Upper lobe of left lung (tissue), 6 donors: ENCODE results near the gene FXR1. TPM values are rescaled to one million over a fixed set of nuclear protein-coding genes. Genes with fewer than 3 reads are reported as not detected.

Source experiments
- ATAC-seq, 2 donors: fragments of 200-7000 bp; cut with Tn5 transposase; one replicate each; pipeline ENCODE4 v1.9.1; 2022; ENCODE audit warnings: mild to moderate bottlenecking in 2 of 2, moderate library complexity in 2 of 2; ENCODE audit not compliant: low FRiP score in 2 of 2
- DNase-seq, 2 donors: peaks; one replicate each; pipeline ENCODE4 v3.0.0-alpha.2; 2019 to 2020
- H3K27ac ChIP-seq, 4 donors: fragments of 200-600 bp; sonication (generic); one replicate each; pipeline ENCODE4 v1.5.1; 2016 to 2019
- H3K27me3 ChIP-seq, 4 donors: fragments of 200-600 bp; sonication (generic); one replicate each; pipeline ENCODE4 v1.5.1; 2017 to 2019
- H3K36me3 ChIP-seq, 4 donors: fragments of 200-600 bp; sonication (generic); one replicate each; pipeline ENCODE4 v1.5.1; 2016 to 2019
- H3K4me1 ChIP-seq, 4 donors: fragments of 200-600 bp; sonication (generic); one replicate each; pipeline ENCODE4 v1.5.1; 2018 to 2019
- H3K4me3 ChIP-seq, 4 donors: fragments of 200-600 bp; sonication (generic); one replicate each; pipeline ENCODE4 v1.5.1; 2017 to 2019; ENCODE audit warnings: mild to moderate bottlenecking in 2 of 4, moderate library complexity in 1 of 4
- H3K9me3 ChIP-seq, 4 donors: fragments of 200-600 bp; sonication (generic); one replicate each; pipeline ENCODE4 v1.5.1; 2018 to 2019
- EP300 ChIP-seq, 4 donors: sonication (generic); formaldehyde crosslinking; IDR thresholded peaks; one replicate each; pipeline ENCODE4 v1.5.1; 2017; ENCODE audit warnings: antibody characterized with exemption in 4 of 4, control low read depth in 2 of 4
- POLR2A ChIP-seq, 4 donors: fragments of 450-650 bp; IDR thresholded peaks; one replicate each; pipeline ENCODE4 v1.5.1; 2016 to 2017; ENCODE audit warnings: antibody characterized with exemption in 4 of 4, mild to moderate bottlenecking in 2 of 4
- POLR2AphosphoS5 ChIP-seq, 2 donors: sonication (generic); formaldehyde crosslinking; IDR thresholded peaks; one replicate each; pipeline ENCODE4 v1.5.1; 2017; ENCODE audit warnings: antibody characterized with exemption in 2 of 2
- WGBS, 2 donors: methylation state at CpG; one replicate each; pipeline ENCODE4 v1.1.5; 2017 to 2018; 5-methylcytosine and 5-hydroxymethylcytosine counted together
- total RNA-seq, 6 donors: library from RNA; depleted of rRNA in 4 of 6; stranded (reverse); fragments of >200 nt in 4 of 6; gene quantifications; one replicate each; pipeline versions ENCODE4 v1.1.0 to v1.2.1, GENCODE V29; 2016 to 2021
- TF ChIP-seq, protein P1 (sequence below), 6 experiments: fragments of 450-650 bp in 4 of 6; fragments of 200-600 bp in 2 of 6; sonication (generic) in 2 of 6; IDR thresholded peaks; one replicate each; pipeline ENCODE4 v1.5.1; 2016 to 2019; ENCODE audit warnings: antibody characterized with exemption in 6 of 6
- donor health status: DM: no; HTN: no; CAD: no; lungs with moderate emphysema.
- donor health status: DM: no; HTN: yes; CAD: no; lungs with severe emphysema.

FXR1 gene
- total RNA-seq, 6 donors from 2014 or later, result 74.9 to 145 (median 88.3) TPM

DNA sequence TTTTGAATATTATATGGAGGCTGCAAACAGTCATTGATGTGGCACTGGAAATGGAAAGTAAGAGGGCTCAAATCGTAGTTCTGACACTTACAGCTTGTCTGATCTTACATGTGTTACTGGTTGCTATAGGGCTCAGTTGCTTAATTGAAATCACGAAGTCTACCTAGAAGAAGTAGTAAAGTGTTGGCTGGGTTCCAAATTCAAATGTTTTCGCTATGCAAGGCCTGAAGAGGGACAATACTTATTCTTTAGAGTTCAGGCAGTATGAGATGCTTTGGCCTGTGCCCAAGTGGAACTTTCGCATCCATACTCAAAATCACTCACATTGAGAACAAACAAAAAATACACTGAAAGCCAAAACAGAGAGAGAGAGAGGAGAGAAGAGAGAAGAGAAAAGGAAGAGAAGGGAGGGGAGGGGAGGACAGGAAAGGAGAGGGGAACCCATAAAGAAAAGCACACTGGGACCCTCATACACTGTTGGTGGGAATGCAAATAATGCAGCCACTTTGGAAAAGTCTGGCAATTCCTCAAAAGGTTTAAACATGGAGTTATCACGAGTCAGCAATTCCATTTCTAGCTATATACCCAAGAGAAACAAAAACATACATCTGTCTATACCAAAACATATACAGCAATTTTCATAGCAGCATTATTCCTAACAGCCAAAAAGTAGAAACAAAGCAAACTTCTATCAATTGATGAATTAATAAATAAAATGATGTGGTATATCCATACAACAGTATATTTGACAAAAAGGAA lies 2.9 kb upstream of the FXR1 start:
- Histone ChIP-seq H3K27ac (no peak overlapping the region), H3K4me1 (peaks cover 13 to 22% (median 19%) of the 10 kb centered on the region in 4 donors), H3K36me3 (no peaks in the 10 kb centered on the region), H3K4me3 (no peak overlapping the region), H3K9me3 (peaks cover 0 to 6% (median 0%) of the 10 kb centered on the region in 4 donors), H3K27me3 (no peaks in the 10 kb centered on the region)
- no peak for DNase-seq
- TF ChIP-seq POLR2AphosphoS5 (IDR thresholded peaks at IDR 0.05), result no peak
- no peak for ATAC-seq
- 65 to 69% methylated on average over 5 of the region's 5 CpGs for WGBS, 2 donors

DNA sequence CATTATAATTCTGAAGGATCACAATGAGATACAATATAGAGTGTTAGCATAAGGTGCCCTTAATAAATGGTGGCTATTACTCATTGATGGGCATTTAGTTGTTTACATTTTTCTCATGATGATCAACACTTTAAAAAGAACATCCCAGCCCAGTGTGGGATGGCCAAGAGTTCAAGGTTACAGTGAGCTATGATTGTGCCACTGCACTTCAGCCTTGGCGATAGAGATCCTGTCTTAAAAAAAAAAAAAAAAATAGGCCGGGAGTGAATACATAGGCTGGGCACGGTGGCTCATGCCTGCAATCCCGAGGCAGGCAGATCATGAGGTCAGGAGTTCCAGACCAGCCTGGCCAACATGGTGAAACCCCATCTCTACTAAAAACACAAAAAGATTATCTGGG lies 1.6 kb upstream of the FXR1 start:
- TF ChIP-seq POLR2A (IDR thresholded peaks at IDR 0.05) (no peak), EP300 (IDR thresholded peaks at IDR 0.05) (no peak), POLR2AphosphoS5 (IDR thresholded peaks at IDR 0.05) (no peak)
- TF ChIP-seq, protein P1, sequence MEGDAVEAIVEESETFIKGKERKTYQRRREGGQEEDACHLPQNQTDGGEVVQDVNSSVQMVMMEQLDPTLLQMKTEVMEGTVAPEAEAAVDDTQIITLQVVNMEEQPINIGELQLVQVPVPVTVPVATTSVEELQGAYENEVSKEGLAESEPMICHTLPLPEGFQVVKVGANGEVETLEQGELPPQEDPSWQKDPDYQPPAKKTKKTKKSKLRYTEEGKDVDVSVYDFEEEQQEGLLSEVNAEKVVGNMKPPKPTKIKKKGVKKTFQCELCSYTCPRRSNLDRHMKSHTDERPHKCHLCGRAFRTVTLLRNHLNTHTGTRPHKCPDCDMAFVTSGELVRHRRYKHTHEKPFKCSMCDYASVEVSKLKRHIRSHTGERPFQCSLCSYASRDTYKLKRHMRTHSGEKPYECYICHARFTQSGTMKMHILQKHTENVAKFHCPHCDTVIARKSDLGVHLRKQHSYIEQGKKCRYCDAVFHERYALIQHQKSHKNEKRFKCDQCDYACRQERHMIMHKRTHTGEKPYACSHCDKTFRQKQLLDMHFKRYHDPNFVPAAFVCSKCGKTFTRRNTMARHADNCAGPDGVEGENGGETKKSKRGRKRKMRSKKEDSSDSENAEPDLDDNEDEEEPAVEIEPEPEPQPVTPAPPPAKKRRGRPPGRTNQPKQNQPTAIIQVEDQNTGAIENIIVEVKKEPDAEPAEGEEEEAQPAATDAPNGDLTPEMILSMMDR (IDR thresholded peaks at IDR 0.05), result no peak
- DNase-seq (no peak), ATAC-seq (no peak)
- Histone ChIP-seq H3K27me3 (no peaks in the 10 kb centered on the region), H3K9me3 (peaks cover 0 to 2% (median 0%) of the 10 kb centered on the region in 4 donors), H3K36me3 (no peaks in the 10 kb centered on the region), H3K27ac (no peak overlapping the region), H3K4me1 (peaks cover 18 to 35% (median 21%) of the 10 kb centered on the region in 4 donors), H3K4me3 (no peak overlapping the region)
- WGBS, 2 donors, result 87 to 92% methylated on average over 4 of the region's 4 CpGs

GRCh38 chr3:180911876-180912303 lies 580 bp upstream of the FXR1 start:
- no peak for DNase-seq
- Histone ChIP-seq H3K27ac (peak overlapping the region; percentile 89 to 97 (median 92)), H3K4me1 (peaks cover 18 to 43% (median 23%) of the 10 kb centered on the region in 4 donors), H3K36me3 (no peaks in the 10 kb centered on the region), H3K9me3 (no peaks in the 10 kb centered on the region), H3K27me3 (no peaks in the 10 kb centered on the region), H3K4me3 (peak overlapping the region; percentile 64 to 95 (median 76))
- WGBS, 2 donors, result 40 to 42% methylated on average over 6 of the region's 6 CpGs
- TF ChIP-seq, protein P1 (IDR thresholded peaks at IDR 0.05), result no peak
- TF ChIP-seq POLR2AphosphoS5 (IDR thresholded peaks at IDR 0.05) (no peak), POLR2A (IDR thresholded peaks at IDR 0.05) (no peak), EP300 (IDR thresholded peaks at IDR 0.05) (no peak)
- ATAC-seq, result no peak

DNA sequence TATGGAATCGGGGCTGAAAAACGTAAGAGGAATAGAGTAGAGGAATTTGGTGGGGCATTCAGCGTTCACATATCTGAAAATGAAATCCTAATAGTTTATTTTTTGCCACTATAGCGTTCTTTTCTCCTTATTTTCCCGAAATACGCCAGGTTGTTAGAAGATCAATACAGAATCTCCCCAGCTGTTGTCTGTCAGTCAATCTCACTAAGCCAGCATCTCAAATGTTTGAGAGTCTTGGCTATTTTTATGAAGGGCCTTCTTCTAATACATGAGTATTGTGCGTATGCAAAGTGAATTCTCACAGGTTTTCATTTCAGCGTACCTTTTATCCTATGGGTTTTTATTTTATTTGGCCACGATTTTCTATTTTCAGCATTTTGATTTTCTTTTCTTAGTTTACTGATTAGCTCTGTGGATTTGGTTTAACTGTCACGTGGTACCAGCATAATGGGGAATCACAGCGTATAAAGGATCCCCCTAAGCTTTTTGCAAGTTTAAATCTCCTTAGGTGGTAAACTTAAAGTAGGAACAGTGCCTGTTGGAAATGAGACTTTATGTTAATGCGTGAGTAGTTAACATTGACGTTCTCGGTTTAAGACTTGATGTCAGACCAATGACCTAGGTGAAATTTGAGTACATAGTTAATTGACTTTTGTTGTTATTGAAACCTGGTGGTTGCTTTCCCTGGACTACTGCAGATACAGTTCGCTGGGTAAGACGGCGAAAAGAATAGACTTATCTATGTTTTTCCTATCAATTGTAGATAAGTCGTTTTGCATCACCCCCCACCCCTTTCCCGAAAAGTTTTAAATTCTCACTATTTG lies 1.3 kb downstream of the FXR1 start:
- TF ChIP-seq, protein P1 (IDR thresholded peaks at IDR 0.05), result no peak
- TF ChIP-seq EP300 (IDR thresholded peaks at IDR 0.05) (no peak), POLR2A (IDR thresholded peaks at IDR 0.05) (no peak), POLR2AphosphoS5 (IDR thresholded peaks at IDR 0.05) (no peak)
- no peaks in the 10 kb centered on the region for H3K27me3 ChIP-seq
- H3K36me3 ChIP-seq, result no peaks in the 10 kb centered on the region
- peaks cover 18 to 43% (median 23%) of the 10 kb centered on the region in 4 donors for H3K4me1 ChIP-seq
- H3K4me3 ChIP-seq, result peak overlapping the region; percentile 64 to 95 (median 76)
- WGBS, 2 donors, result 18 to 23% methylated on average over 19 of the region's 19 CpGs
- H3K27ac ChIP-seq, result peak overlapping the region in 2 of 4 donors; percentile 89 to 97
- ATAC-seq (no peak), DNase-seq (no peak)
- H3K9me3 ChIP-seq, result no peaks in the 10 kb centered on the region

GRCh38 chr3:180918542-180918941 lies 6.1 kb downstream of the FXR1 start:
- H3K4me3 ChIP-seq, result no peak overlapping the region
- no peak for DNase-seq
- WGBS, 2 donors, result 49 to 51% methylated on average over 1 of the region's 1 CpG
- no peak overlapping the region for H3K27ac ChIP-seq
- H3K27me3 ChIP-seq, result no peaks in the 10 kb centered on the region
- ATAC-seq, result no peak
- no peaks in the 10 kb centered on the region for H3K36me3 ChIP-seq
- peaks cover 10 to 50% (median 19%) of the 10 kb centered on the region in 4 donors for H3K4me1 ChIP-seq
- TF ChIP-seq, protein P1 (IDR thresholded peaks at IDR 0.05), result no peak
- no peak for TF ChIP-seq POLR2A (IDR thresholded peaks at IDR 0.05)
- no peak for TF ChIP-seq POLR2AphosphoS5 (IDR thresholded peaks at IDR 0.05)
- TF ChIP-seq EP300 (IDR thresholded peaks at IDR 0.05), result no peak
- no peaks in the 10 kb centered on the region for H3K9me3 ChIP-seq
